Measurements from ENCODE around the gene TIMM23.
A peak's percentile ranks its signal among the peaks of the same experiment; 100 is the strongest.

The TIMM23 gene

DNA sequence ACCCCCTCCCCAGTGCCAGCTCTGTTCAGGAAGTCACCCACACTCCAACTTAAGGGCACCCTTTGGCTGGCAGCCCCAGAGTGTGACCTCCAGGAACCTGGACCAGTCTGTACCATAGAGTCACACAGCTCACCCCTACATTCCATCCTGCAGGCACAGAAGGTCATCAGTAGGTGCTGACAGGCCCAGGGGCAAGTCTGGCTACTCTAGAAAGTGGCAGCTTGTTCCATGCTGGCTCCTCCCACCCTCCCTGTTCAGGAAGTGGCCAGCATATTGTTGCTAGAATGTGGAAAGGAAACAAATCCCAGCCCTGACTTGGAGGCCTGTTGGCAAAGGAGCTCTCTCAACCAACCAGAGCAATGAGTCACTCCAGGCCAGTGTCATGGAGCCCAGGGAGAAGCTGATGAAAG is 61.3 kb downstream of the TIMM23 start:
- peaks cover 50% of the 10 kb centered on the region for H3K4me1 Mint-ChIP-seq
- DNase-seq, result no peak
- H3K27me3 Mint-ChIP-seq (ENCODE audit: low read depth, poor library complexity), result no peaks in the 10 kb centered on the region
- TF ChIP-seq, protein P1, sequence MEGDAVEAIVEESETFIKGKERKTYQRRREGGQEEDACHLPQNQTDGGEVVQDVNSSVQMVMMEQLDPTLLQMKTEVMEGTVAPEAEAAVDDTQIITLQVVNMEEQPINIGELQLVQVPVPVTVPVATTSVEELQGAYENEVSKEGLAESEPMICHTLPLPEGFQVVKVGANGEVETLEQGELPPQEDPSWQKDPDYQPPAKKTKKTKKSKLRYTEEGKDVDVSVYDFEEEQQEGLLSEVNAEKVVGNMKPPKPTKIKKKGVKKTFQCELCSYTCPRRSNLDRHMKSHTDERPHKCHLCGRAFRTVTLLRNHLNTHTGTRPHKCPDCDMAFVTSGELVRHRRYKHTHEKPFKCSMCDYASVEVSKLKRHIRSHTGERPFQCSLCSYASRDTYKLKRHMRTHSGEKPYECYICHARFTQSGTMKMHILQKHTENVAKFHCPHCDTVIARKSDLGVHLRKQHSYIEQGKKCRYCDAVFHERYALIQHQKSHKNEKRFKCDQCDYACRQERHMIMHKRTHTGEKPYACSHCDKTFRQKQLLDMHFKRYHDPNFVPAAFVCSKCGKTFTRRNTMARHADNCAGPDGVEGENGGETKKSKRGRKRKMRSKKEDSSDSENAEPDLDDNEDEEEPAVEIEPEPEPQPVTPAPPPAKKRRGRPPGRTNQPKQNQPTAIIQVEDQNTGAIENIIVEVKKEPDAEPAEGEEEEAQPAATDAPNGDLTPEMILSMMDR (IDR thresholded peaks at IDR 0.05), result no peak
- no peaks in the 10 kb centered on the region for H3K9me3 Mint-ChIP-seq
- no peaks in the 10 kb centered on the region for H3K36me3 Mint-ChIP-seq (ENCODE audit: low read depth)
- H3K27ac Mint-ChIP-seq, result no peak overlapping the region
- no peak overlapping the region for H3K4me3 Mint-ChIP-seq

DNA sequence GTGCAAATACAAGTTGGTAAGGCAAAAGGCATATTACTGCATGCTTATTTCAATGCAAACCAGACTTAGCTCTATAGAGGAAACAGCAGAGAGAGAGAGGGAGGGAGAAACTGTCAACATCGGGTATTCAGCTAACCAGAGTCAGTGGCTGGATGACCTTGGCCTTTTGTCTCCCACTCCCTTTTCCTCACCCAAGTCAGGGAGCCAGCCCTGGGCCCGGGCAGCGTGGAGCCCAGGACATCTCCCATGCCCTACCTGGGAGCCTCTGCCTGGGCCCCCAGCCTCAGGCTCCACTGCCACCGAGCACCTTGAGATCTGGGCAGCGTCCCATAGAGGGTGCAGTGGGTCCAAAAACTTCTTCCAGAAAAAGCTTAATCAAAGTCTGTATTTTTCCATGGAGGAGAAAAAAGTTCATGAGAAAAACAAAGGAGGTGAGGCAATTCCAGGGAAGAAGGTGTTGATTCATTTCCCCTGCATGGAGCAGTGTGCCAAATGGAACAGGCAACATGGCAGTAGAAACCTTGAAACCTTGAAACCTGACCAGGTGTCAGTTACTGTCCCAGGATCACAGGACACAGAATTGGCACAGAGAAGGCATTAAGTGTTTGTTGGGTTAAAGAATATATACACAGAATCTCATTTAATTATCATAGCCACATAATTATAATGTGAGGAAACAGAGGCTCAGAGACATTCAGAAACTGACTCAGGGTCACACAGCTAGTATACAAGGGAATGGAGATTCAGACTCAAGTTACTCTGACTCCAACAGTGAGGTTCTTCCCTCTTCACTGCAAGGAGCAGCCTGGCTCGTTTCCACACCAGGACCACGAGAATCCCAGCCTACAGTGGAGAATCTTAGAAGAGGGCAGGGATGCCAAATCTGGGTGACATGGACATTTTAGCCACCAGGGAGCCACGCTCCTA is 63.9 kb downstream of the TIMM23 start:
- no peak for DNase-seq
- Mint-ChIP-seq H3K27me3 (ENCODE audit: low read depth, poor library complexity) (no peaks in the 10 kb centered on the region), H3K4me1 (peaks cover 30% of the 10 kb centered on the region), H3K4me3 (no peak overlapping the region), H3K9me3 (no peaks in the 10 kb centered on the region), H3K36me3 (ENCODE audit: low read depth) (no peaks in the 10 kb centered on the region), H3K27ac (no peak overlapping the region)
- TF ChIP-seq, protein P1 (IDR thresholded peaks at IDR 0.05), result no peak

- no peaks in the 10 kb centered on the region for H3K36me3 Mint-ChIP-seq (ENCODE audit: low read depth)
- TF ChIP-seq, protein P1 (IDR thresholded peaks at IDR 0.05), result no peak
- H3K27me3 Mint-ChIP-seq (ENCODE audit: low read depth, poor library complexity), result no peaks in the 10 kb centered on the region
These were observed 65.0 kb downstream of the TIMM23 start for GRCh38 chr10:46037107-46037825.

GRCh38 chr10:46040004-46040403 is 67.7 kb downstream of the TIMM23 start:
- H3K27ac Mint-ChIP-seq, result no peak overlapping the region
- TF ChIP-seq, protein P1 (IDR thresholded peaks at IDR 0.05), result no peak
- H3K4me1 Mint-ChIP-seq, result peaks cover 23% of the 10 kb centered on the region
- H3K9me3 Mint-ChIP-seq, result no peaks in the 10 kb centered on the region
- peaks cover 6% of the 10 kb centered on the region for H3K27me3 Mint-ChIP-seq (ENCODE audit: low read depth, poor library complexity)
- no peak for DNase-seq
- no peaks in the 10 kb centered on the region for H3K36me3 Mint-ChIP-seq (ENCODE audit: low read depth)
- no peak overlapping the region for H3K4me3 Mint-ChIP-seq

More at GRCh38 chr10:46037107-46037825, 65.0 kb downstream of the TIMM23 start:
- no peak overlapping the region for H3K4me3 Mint-ChIP-seq
- peaks cover 24% of the 10 kb centered on the region for H3K4me1 Mint-ChIP-seq
- no peaks in the 10 kb centered on the region for H3K9me3 Mint-ChIP-seq
- H3K27ac Mint-ChIP-seq, result peak overlapping the region; percentile 72
- DNase-seq, result no peak

DNA sequence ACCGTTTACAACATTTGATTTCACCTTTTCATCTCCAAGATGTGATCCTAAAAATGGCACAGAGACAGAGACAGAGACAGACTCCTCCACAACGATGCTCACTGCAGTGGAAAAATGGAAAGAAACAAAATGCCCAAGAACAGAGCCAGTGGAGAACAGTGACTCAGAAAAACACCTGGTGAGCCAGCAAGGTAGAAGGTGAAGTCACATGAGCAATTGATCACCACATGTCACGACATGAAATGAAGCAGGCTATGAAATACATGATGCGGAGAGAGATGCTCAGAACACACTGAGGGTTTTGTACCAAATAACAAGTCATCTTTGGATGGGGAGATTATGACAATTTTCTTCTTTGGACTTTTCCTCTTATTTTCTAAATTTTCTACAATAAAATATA is 70.2 kb downstream of the TIMM23 start:
- H3K9me3 Mint-ChIP-seq, result no peaks in the 10 kb centered on the region
- H3K27ac Mint-ChIP-seq, result peak overlapping the region; percentile 32
- H3K27me3 Mint-ChIP-seq (ENCODE audit: low read depth, poor library complexity), result peaks cover 12% of the 10 kb centered on the region
- no peak for DNase-seq
- H3K4me1 Mint-ChIP-seq, result peaks cover 9% of the 10 kb centered on the region
- H3K36me3 Mint-ChIP-seq (ENCODE audit: low read depth), result no peaks in the 10 kb centered on the region
- TF ChIP-seq, protein P1 (IDR thresholded peaks at IDR 0.05), result no peak
- H3K4me3 Mint-ChIP-seq, result no peak overlapping the region

Measured in nephron progenitor cell (in vitro differentiated cells).